Stomach (tissue), 9 donors: ENCODE measurements around the gene OGFRL1. TPM values are rescaled to one million over a fixed set of nuclear protein-coding genes. Genes with fewer than 3 reads are reported as not detected.

ENCODE experiments used
- DNase-seq, 2 donors: peaks; one replicate each; pipeline versions ENCODE4 v3.0.0 to v3.0.0-alpha.2; 2013 to 2019
- H3K27ac ChIP-seq, 5 donors: fragments of 200-600 bp in 4 of 5; sonication (generic) in 4 of 5; one replicate each; pipeline ENCODE4 v1.5.1; 2013 to 2019; ENCODE audit warnings: mild to moderate bottlenecking in 1 of 5, moderate library complexity in 1 of 5
- H3K27me3 ChIP-seq, 3 donors: fragments of 200-600 bp; sonication (generic); one replicate each; pipeline ENCODE4 v1.5.1; 2017 to 2019; ENCODE audit warnings: mixed run types in 1 of 3
- H3K36me3 ChIP-seq, 4 donors: fragments of 200-600 bp; sonication (generic); 1 replicate in 3 of 4; 2 replicates in 1 of 4; pipeline ENCODE4 v1.5.1; 2016 to 2019
- H3K4me1 ChIP-seq, 4 donors: fragments of 200-600 bp; sonication (generic); one replicate each; pipeline ENCODE4 v1.5.1; 2016 to 2019
- H3K4me3 ChIP-seq, 4 donors: fragments of 200-600 bp; sonication (generic) in 3 of 4; one replicate each; pipeline ENCODE4 v1.5.1; 2016 to 2019; ENCODE audit warnings: mild to moderate bottlenecking in 1 of 4
- H3K9me3 ChIP-seq, 4 donors: fragments of 200-600 bp; sonication (generic); one replicate each; pipeline ENCODE4 v1.5.1; 2016 to 2019
- CTCF ChIP-seq, 7 experiments: fragments of 450-650 bp in 4 of 7; fragments of 200-600 bp in 3 of 7; sonication (generic) in 3 of 7; IDR thresholded peaks; one replicate each; pipeline ENCODE4 v1.5.1; 2016 to 2019; ENCODE audit warnings: antibody characterized with exemption in 7 of 7, control low read depth in 2 of 7, mild to moderate bottlenecking in 1 of 7
- EP300 ChIP-seq: sonication (generic); formaldehyde crosslinking; IDR thresholded peaks from one replicate; pipeline ENCODE4 v1.6.1; 2017; ENCODE audit warnings: antibody characterized with exemption
- POLR2A ChIP-seq, 4 donors: fragments of 450-650 bp; IDR thresholded peaks; one replicate each; pipeline ENCODE4 v1.6.1; 2016; ENCODE audit warnings: antibody characterized with exemption in 4 of 4, control low read depth in 2 of 4, mild to moderate bottlenecking in 1 of 4, moderate library complexity in 1 of 4
- POLR2AphosphoS5 ChIP-seq, 3 donors: sonication (generic); formaldehyde crosslinking; IDR thresholded peaks; one replicate each; pipeline ENCODE4 v1.6.1; 2016; ENCODE audit warnings: antibody characterized with exemption in 3 of 3
- WGBS, 5 donors: extraction: QIAGEN DNeasy Blood & Tissue Kit in 3 of 5; methylation state at CpG; one replicate each; pipeline versions ENCODE4 v1.1.5 to v1.1.7; 2013 to 2018; 5-methylcytosine and 5-hydroxymethylcytosine counted together
- intact Hi-C: fragments of 100-400 bp; cut with DNase I; formaldehyde crosslinking; loops from one replicate; pipeline ENCODE4 v1.15.1; 2023; ENCODE audit warnings: low total_unique reads
- polyA plus RNA-seq, 3 donors: library from polyadenylated mRNA; stranded (reverse); fragments of 200-250 nt; gene quantifications; one replicate each; pipeline ENCODE4 v1.2.3, GENCODE V29; 2013
- total RNA-seq, 5 donors: library from RNA; depleted of rRNA; stranded (reverse); fragments of >200 nt; gene quantifications; one replicate each; pipeline versions ENCODE4 v1.1.0 to v1.2.3, GENCODE V29; 2014 to 2016
- donor health status: healthy with polysubstance abuse.
- donor health status: Bipolar disorder and iron deficiency.
- donor health status: healthy.

The OGFRL1 gene
- total and polyA plus RNA-seq, 8 donors, result 2.6 to 27.0 (median 13.3) TPM

- WGBS, 5 donors, result 48 to 94% (median 72%) methylated on average over 2 of the region's 2 CpGs
- H3K27me3 ChIP-seq, result no peaks in the 10 kb centered on the region
- H3K27ac ChIP-seq, result no peak overlapping the region
- DNase-seq, result no peak
- intact Hi-C loops, result no loop called here
- TF ChIP-seq CTCF (IDR thresholded peaks at IDR 0.05) (no peak), POLR2AphosphoS5 (IDR thresholded peaks at IDR 0.05) (no peak), EP300 (no peak), POLR2A (IDR thresholded peaks at IDR 0.05) (no peak)
- H3K36me3 ChIP-seq, result no peaks in the 10 kb centered on the region
- H3K9me3 ChIP-seq, result no peaks in the 10 kb centered on the region
- peaks cover 0 to 7% (median 5%) of the 10 kb centered on the region in 4 donors for H3K4me1 ChIP-seq
- H3K4me3 ChIP-seq, result no peak overlapping the region
Observed at GRCh38 chr6:71320041-71320440, 31.4 kb downstream of the OGFRL1 start.

- no peak for DNase-seq
Observed at GRCh38 chr6:71321314-71321713, 32.7 kb downstream of the OGFRL1 start.

GRCh38 chr6:71324194-71324785 is 35.7 kb downstream of the OGFRL1 start:
- TF ChIP-seq POLR2A (IDR thresholded peaks at IDR 0.05), result no peak
- Histone ChIP-seq H3K4me3 (no peak overlapping the region), H3K36me3 (no peaks in the 10 kb centered on the region), H3K9me3 (no peaks in the 10 kb centered on the region), H3K27ac (no peak overlapping the region), H3K27me3 (no peaks in the 10 kb centered on the region), H3K4me1 (peaks cover 0 to 7% (median 5%) of the 10 kb centered on the region in 4 donors)
- intact Hi-C loops, result no loop called here
- 79 to 87% (median 84%) methylated on average over 5 of the region's 5 CpGs for WGBS, 5 donors
- no peak for DNase-seq

More at GRCh38 chr6:71321314-71321713, 32.7 kb downstream of the OGFRL1 start:
- TF ChIP-seq POLR2A (IDR thresholded peaks at IDR 0.05) (no peak), EP300 (no peak), POLR2AphosphoS5 (IDR thresholded peaks at IDR 0.05) (no peak), CTCF (IDR thresholded peaks at IDR 0.05) (no peak)
- Histone ChIP-seq H3K4me1 (peaks cover 0 to 7% (median 5%) of the 10 kb centered on the region in 4 donors), H3K27me3 (no peaks in the 10 kb centered on the region), H3K4me3 (no peak overlapping the region), H3K9me3 (no peaks in the 10 kb centered on the region), H3K27ac (no peak overlapping the region), H3K36me3 (no peaks in the 10 kb centered on the region)
- intact Hi-C loops, result no loop called here

- Histone ChIP-seq H3K27me3 (no peaks in the 10 kb centered on the region), H3K9me3 (no peaks in the 10 kb centered on the region), H3K27ac (no peak overlapping the region), H3K4me1 (peaks cover 0 to 2% (median under 1%) of the 10 kb centered on the region in 4 donors), H3K36me3 (no peaks in the 10 kb centered on the region), H3K4me3 (no peak overlapping the region)
- intact Hi-C loops, result no loop called here
- TF ChIP-seq POLR2A (IDR thresholded peaks at IDR 0.05) (no peak), EP300 (no peak), POLR2AphosphoS5 (IDR thresholded peaks at IDR 0.05) (no peak), CTCF (IDR thresholded peaks at IDR 0.05) (no peak)
- DNase-seq, result no peak
Observed at GRCh38 chr6:71326611-71327010, 38.0 kb downstream of the OGFRL1 start.

- no peak for DNase-seq
Observed at GRCh38 chr6:71330501-71330900, 41.9 kb downstream of the OGFRL1 start.

More at GRCh38 chr6:71330501-71330900, 41.9 kb downstream of the OGFRL1 start:
- no peak overlapping the region for H3K4me3 ChIP-seq
- H3K27me3 ChIP-seq, result no peaks in the 10 kb centered on the region
- no peaks in the 10 kb centered on the region for H3K36me3 ChIP-seq
- H3K27ac ChIP-seq, result no peak overlapping the region
- WGBS, 5 donors, result 89 to 96% (median 93%) methylated on average over 3 of the region's 3 CpGs
- peaks cover 0 to 2% (median under 1%) of the 10 kb centered on the region in 4 donors for H3K4me1 ChIP-seq
- TF ChIP-seq POLR2A (IDR thresholded peaks at IDR 0.05) (no peak), POLR2AphosphoS5 (IDR thresholded peaks at IDR 0.05) (no peak), CTCF (IDR thresholded peaks at IDR 0.05) (no peak), EP300 (no peak)
- intact Hi-C loops, result no loop called here
- no peaks in the 10 kb centered on the region for H3K9me3 ChIP-seq
